LNCaP clone FGC (cell line): Measurements from ENCODE around the gene LRP10.

Experiments used
- DNase-seq: peaks from one replicate; pipeline ENCODE4 v3.0.0-alpha.2; 2011; ENCODE audit warnings: low read depth
- H3K4me3 ChIP-seq: 2 replicates; pipeline ENCODE4 v1.5.1; 2011; ENCODE audit warnings: mild to moderate bottlenecking, low read depth, low read length, control low read depth
- CTCF ChIP-seq: IDR thresholded peaks from 2 replicates; pipeline ENCODE4 v1.5.1; 2012; ENCODE audit warnings: mild to moderate bottlenecking; ENCODE audit not compliant: control insufficient read depth, insufficient read depth; ENCODE audit errors: extremely low read depth

Gene LRP10

DNA sequence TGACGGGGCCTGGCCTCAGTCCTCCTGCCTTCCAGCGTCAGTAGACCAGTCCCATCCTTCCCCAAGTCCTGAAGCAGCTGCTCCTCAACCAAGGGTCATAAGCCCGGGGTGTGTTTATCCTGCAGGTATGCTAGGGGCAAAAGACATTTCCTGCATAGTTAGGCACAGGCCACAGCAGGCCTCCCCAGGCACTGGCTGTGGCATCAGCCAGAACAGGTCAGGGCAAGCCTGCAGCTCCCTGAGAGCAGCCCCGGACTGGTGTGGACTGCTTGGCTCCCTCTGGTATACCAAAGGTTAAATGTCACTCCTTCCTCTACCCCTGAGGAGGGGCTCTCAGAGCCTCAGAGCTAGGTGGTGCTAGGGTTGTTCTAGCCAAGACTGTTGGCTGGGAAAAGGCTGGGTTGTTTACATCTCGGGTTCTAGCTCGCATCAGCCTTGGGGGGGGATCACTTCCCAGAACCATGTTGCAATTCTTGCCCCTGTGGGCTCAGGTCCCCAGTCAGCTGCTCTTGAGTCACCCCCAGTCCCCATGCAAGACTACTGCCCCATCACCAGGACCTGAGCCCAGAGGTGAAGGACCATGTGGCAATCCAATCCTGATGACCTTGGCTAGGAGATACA is 32.3 kb upstream of the LRP10 start:
- DNase-seq, result no peak
- no peak overlapping the region for H3K4me3 ChIP-seq
- TF ChIP-seq CTCF, result no peak

DNA sequence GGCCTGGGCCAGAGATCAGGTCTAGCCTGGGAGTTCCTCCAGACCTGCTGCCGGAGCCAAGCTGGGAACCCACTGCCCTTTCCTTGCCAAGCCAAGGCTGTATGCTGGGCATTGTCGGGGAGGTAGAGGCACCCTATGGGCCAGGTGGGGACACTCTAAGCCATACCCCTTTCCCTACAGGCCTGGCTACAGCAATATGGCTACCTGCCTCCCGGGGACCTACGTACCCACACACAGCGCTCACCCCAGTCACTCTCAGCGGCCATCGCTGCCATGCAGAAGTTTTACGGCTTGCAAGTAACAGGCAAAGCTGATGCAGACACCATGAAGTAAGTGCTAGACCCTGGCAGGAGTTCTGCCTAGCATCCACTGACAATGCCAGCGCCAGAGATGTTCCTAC is 30.2 kb upstream of the LRP10 start:
- H3K4me3 ChIP-seq, result no peak overlapping the region
- DNase-seq, result no peak
- TF ChIP-seq CTCF, result no peak

- DNase-seq, result no peak
- H3K4me3 ChIP-seq, result no peak overlapping the region
- TF ChIP-seq CTCF, result no peak
These were observed 29.8 kb upstream of the LRP10 start for GRCh38 chr14:22841769-22842168.

DNA sequence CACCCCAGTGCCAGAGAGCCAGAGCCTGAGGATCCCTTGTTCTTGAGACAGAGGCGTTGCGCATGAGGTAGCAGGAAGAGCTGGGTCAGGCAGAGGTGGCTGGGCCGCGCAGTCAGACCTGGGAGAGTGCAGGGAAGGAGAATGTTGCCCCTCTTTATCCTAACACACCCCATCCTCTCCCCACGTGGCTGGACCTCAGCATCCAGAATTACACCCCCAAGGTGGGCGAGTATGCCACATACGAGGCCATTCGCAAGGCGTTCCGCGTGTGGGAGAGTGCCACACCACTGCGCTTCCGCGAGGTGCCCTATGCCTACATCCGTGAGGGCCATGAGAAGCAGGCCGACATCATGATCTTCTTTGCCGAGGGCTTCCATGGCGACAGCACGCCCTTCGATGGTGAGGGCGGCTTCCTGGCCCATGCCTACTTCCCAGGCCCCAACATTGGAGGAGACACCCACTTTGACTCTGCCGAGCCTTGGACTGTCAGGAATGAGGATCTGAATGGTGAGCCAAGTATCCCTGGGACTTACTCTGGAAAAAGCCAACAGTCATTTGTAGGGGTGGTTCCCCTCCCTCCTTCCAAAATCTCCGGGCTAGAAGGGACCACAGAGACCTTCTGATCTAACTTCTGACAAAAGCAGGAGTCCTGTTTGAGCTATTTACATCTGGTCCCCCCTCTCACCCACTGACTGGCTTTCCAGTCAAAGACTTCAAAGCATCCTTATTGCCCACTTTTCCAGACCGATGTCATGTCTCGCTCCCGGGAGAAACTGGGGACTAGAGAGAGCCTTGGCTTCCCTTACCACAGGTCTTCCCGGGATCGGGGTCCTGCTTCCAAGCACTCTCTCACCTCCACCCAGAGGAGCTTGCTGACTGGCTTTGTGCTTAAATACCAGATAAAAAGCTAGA is 29.1 kb upstream of the LRP10 start:
- no peak for TF ChIP-seq CTCF
- DNase-seq, result no peak
- no peak overlapping the region for H3K4me3 ChIP-seq

- no peak for TF ChIP-seq CTCF
- DNase-seq, result no peak
- no peak overlapping the region for H3K4me3 ChIP-seq
These were observed 28.2 kb upstream of the LRP10 start for GRCh38 chr14:22843123-22843925.

DNA sequence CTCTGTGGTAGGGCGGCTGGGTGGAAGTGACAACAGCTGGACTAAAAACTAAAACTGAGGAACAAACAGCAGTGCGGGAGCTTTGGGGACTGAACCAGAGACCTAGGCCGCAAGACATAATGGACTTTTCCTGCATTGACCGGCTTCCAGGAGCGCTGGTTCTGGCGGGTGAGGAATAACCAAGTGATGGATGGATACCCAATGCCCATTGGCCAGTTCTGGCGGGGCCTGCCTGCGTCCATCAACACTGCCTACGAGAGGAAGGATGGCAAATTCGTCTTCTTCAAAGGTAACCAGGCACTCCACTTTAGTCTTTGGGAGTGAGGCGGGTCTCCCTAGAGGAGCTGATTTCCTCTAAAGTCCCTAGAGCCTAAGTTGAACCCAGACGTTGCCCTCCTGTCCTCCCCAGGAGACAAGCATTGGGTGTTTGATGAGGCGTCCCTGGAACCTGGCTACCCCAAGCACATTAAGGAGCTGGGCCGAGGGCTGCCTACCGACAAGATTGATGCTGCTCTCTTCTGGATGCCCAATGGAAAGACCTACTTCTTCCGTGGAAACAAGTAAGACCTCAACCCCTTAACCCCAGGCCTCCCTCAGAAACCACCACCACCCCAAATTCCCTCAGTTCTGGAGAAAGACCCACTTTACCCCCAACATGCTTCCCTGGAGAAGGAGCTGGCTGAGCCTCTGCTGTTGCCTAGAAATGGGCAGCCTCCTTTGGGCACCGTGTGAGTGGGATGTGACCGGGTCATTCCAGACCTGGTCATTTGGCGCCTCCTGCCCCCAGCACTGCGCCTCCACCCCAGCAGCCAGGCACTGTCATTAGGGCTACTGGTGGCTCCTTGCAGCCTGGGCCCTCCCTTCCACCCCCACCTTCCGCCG is 27.1 kb upstream of the LRP10 start:
- no peak for DNase-seq
- no peak for TF ChIP-seq CTCF
- H3K4me3 ChIP-seq, result no peak overlapping the region
